Thyroid gland (tissue), 4 donors: ENCODE data around the gene IL21R. TPM values are rescaled to one million over a fixed set of nuclear protein-coding genes. Genes with fewer than 3 reads are reported as not detected.

Experiments used
- DNase-seq, 2 donors: peaks; one replicate each; pipeline ENCODE4 v3.0.0-alpha.2; 2019
- H3K27ac ChIP-seq, 3 donors: fragments of 200-600 bp; sonication (generic); 1 replicate in 2 of 3; 2 replicates in 1 of 3; pipeline ENCODE4 v1.5.1; 2016 to 2019; ENCODE audit warnings: mild to moderate bottlenecking in 1 of 3, moderate library complexity in 1 of 3
- H3K27me3 ChIP-seq: fragments of 200-600 bp; sonication (generic); one replicate; pipeline ENCODE4 v1.5.1; 2019
- H3K36me3 ChIP-seq, 2 donors: fragments of 200-600 bp; sonication (generic); one replicate each; pipeline ENCODE4 v1.5.1; 2016 to 2019
- H3K4me1 ChIP-seq, 2 donors: fragments of 200-600 bp; sonication (generic); one replicate each; pipeline ENCODE4 v1.5.1; 2017 to 2019
- H3K4me3 ChIP-seq, 3 donors: fragments of 200-600 bp; sonication (generic); replicated peaks in 1 of 3; 1 replicate in 2 of 3; 2 replicates in 1 of 3; pipeline ENCODE4 v1.5.1; 2016; ENCODE audit warnings: mild to moderate bottlenecking in 1 of 3
- H3K9me3 ChIP-seq: fragments of 200-600 bp; sonication (generic); one replicate; pipeline ENCODE4 v1.5.1; 2017
- CTCF ChIP-seq, 6 experiments: fragments of 200-600 bp in 3 of 6; fragments of 450-650 bp in 3 of 6; sonication (generic) in 3 of 6; IDR thresholded peaks; one replicate each; pipeline ENCODE4 v1.5.1; 2016 to 2019; ENCODE audit warnings: antibody characterized with exemption in 6 of 6, mild to moderate bottlenecking in 2 of 6, inconsistent platforms in 1 of 6, moderate library complexity in 1 of 6
- POLR2A ChIP-seq, 2 donors: fragments of 450-650 bp; IDR thresholded peaks; one replicate each; pipeline ENCODE4 v1.6.1; 2017; ENCODE audit warnings: antibody characterized with exemption in 2 of 2, mild to moderate bottlenecking in 2 of 2, moderate library complexity in 1 of 2
- WGBS, 2 donors: methylation state at CpG; one replicate each; pipeline ENCODE4 v1.1.5; 2017; 5-methylcytosine and 5-hydroxymethylcytosine counted together
- intact Hi-C: fragments of 100-400 bp; cut with DNase I; formaldehyde crosslinking; loops from one replicate; pipeline ENCODE4 v1.15.1; 2023
- total RNA-seq, 4 donors: library from RNA; depleted of rRNA; stranded (reverse); fragments of >200 nt; gene quantifications; one replicate each; pipeline ENCODE4 v1.2.3, GENCODE V29; 2016

The IL21R gene
- total RNA-seq, 4 donors from 2014 or later: 0.11 to 0.88 (median 0.32) TPM

GRCh38 chr16:27381236-27381635 is 20.7 kb upstream of the IL21R start:
- intact Hi-C loops: no loop called here

GRCh38 chr16:27381974-27382855 is 19.8 kb upstream of the IL21R start:
- H3K4me1 ChIP-seq: no peaks in the 10 kb centered on the region
- intact Hi-C loops: no loop called here
- no peaks in the 10 kb centered on the region for H3K27me3 ChIP-seq
- TF ChIP-seq POLR2A (IDR thresholded peaks at IDR 0.05): no peak
- no peak for TF ChIP-seq CTCF (IDR thresholded peaks at IDR 0.05)
- WGBS, 2 donors: 73 to 80% methylated on average over 10 of the region's 10 CpGs
- no peaks in the 10 kb centered on the region for H3K36me3 ChIP-seq
- H3K27ac ChIP-seq: no peak overlapping the region
- no peaks in the 10 kb centered on the region for H3K9me3 ChIP-seq
- no peak overlapping the region for H3K4me3 ChIP-seq
- no peak for DNase-seq

More at GRCh38 chr16:27381236-27381635, 20.7 kb upstream of the IL21R start:
- Histone ChIP-seq H3K27ac (no peak overlapping the region), H3K36me3 (no peaks in the 10 kb centered on the region), H3K27me3 (no peaks in the 10 kb centered on the region), H3K4me3 (no peak overlapping the region), H3K9me3 (no peaks in the 10 kb centered on the region), H3K4me1 (no peaks in the 10 kb centered on the region)
- no peak for DNase-seq
- TF ChIP-seq CTCF (IDR thresholded peaks at IDR 0.05): no peak
- no peak for TF ChIP-seq POLR2A (IDR thresholded peaks at IDR 0.05)

GRCh38 chr16:27383556-27384243 is 18.3 kb upstream of the IL21R start:
- WGBS, 2 donors: 80 to 84% methylated on average over 15 of the region's 15 CpGs
- Histone ChIP-seq H3K9me3 (no peaks in the 10 kb centered on the region), H3K36me3 (no peaks in the 10 kb centered on the region), H3K27me3 (no peaks in the 10 kb centered on the region), H3K4me1 (no peaks in the 10 kb centered on the region), H3K4me3 (no peak overlapping the region), H3K27ac (no peak overlapping the region)
- intact Hi-C loops: no loop called here
- DNase-seq: peak in 1 of 2 donors; percentile 18
- TF ChIP-seq CTCF (IDR thresholded peaks at IDR 0.05): no peak

- DNase-seq: no peak
- 71 to 75% methylated on average over 5 of the region's 5 CpGs for WGBS, 2 donors
- no peak for TF ChIP-seq POLR2A (IDR thresholded peaks at IDR 0.05)
- TF ChIP-seq CTCF (IDR thresholded peaks at IDR 0.05): no peak
- Histone ChIP-seq H3K4me3 (no peak overlapping the region), H3K27me3 (no peaks in the 10 kb centered on the region), H3K36me3 (no peaks in the 10 kb centered on the region), H3K9me3 (no peaks in the 10 kb centered on the region), H3K4me1 (no peaks in the 10 kb centered on the region), H3K27ac (no peak overlapping the region)
- intact Hi-C loops: no loop called here
Measured at GRCh38 chr16:27384425-27384824, 17.5 kb upstream of the IL21R start.

- no peak for TF ChIP-seq CTCF (IDR thresholded peaks at IDR 0.05)
- no peak for TF ChIP-seq POLR2A (IDR thresholded peaks at IDR 0.05)
- no peaks in the 10 kb centered on the region for H3K27me3 ChIP-seq
- WGBS, 2 donors: 53 to 56% methylated on average over 6 to 7 of the region's 7 CpGs
- H3K4me1 ChIP-seq: no peaks in the 10 kb centered on the region
- intact Hi-C loops: no loop called here
- no peak for DNase-seq
- H3K36me3 ChIP-seq: no peaks in the 10 kb centered on the region
- H3K9me3 ChIP-seq: no peaks in the 10 kb centered on the region
- no peak overlapping the region for H3K4me3 ChIP-seq
- no peak overlapping the region for H3K27ac ChIP-seq
Measured at GRCh38 chr16:27385398-27385797, 16.6 kb upstream of the IL21R start.
